ENCODE data around the gene AKT1.

AKT1 gene

DNA sequence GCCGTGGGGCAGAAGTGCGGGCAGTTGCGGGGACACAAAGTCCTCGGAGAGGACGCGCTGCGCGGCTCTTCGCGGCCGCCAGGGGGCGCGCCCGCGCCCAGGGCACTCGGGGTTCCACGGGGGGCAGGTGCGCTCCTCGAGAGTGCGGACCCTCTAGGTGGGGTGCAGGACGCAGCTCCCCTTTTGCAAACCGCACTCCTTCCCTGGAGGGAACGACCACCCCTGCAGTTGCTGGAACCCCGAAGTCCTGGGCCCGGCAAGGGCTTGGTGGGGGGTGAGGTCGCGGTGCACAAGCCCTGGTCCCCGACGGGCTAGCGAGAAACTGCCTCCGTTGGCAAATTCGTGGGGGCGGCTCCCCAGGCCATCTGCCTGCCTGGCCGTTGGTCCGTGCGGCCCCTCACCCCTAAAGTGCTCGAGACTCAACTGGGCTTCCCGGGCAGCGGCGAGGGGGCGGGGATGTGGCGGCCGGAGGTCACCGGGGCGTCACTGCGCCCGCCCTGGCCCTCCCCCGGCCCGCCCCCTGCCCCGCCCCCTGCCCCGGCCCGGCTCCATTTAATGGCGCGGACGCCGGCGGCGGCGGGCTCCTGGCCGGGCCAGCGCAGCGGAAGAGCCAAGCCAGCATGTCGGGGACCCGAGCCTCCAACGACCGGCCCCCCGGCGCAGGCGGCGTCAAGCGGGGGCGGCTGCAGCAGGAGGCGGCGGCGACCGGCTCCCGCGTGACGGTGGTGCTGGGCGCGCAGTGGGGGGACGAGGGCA is 71.7 kb downstream of the AKT1 start, which contains the start of gene ADSS1:
ADSS1 (plus strand) TSS at position 579 of the 756 bp plus-strand sequence; CDS start at position 621, 42 bp downstream.
- DNase-seq (ENCODE audit: extremely low spot score), result peak; percentile 92
- TF ChIP-seq, protein P1, sequence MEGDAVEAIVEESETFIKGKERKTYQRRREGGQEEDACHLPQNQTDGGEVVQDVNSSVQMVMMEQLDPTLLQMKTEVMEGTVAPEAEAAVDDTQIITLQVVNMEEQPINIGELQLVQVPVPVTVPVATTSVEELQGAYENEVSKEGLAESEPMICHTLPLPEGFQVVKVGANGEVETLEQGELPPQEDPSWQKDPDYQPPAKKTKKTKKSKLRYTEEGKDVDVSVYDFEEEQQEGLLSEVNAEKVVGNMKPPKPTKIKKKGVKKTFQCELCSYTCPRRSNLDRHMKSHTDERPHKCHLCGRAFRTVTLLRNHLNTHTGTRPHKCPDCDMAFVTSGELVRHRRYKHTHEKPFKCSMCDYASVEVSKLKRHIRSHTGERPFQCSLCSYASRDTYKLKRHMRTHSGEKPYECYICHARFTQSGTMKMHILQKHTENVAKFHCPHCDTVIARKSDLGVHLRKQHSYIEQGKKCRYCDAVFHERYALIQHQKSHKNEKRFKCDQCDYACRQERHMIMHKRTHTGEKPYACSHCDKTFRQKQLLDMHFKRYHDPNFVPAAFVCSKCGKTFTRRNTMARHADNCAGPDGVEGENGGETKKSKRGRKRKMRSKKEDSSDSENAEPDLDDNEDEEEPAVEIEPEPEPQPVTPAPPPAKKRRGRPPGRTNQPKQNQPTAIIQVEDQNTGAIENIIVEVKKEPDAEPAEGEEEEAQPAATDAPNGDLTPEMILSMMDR (IDR thresholded peaks at IDR 0.05; ENCODE audit: control extremely low read depth, extremely low read depth, low read depth, missing control alignments), result peak; percentile 91
- CTCF ChIA-PET, result interaction anchor here (1.0 to 4.0 kb wide), 6 partner anchors 12 to 46 kb away, joined by 3 to 24 read pairs (median 4); partner anchors contain the start of gene SIVA1
- POLR2A ChIA-PET, result no interaction called here

GRCh38 chr14:104722938-104723650 is 72.5 kb downstream of the AKT1 start:
- TF ChIP-seq, protein P1 (IDR thresholded peaks at IDR 0.05; ENCODE audit: control extremely low read depth, extremely low read depth, low read depth, missing control alignments), result no peak
- CTCF ChIA-PET, result interaction anchor here (0.6 to 4.0 kb wide), 7 partner anchors 13 to 66 kb away, joined by 3 to 24 read pairs (median 3); partner anchors contain the start of gene SIVA1
- DNase-seq (ENCODE audit: extremely low spot score), result no peak
- POLR2A ChIA-PET, result no interaction called here

DNA sequence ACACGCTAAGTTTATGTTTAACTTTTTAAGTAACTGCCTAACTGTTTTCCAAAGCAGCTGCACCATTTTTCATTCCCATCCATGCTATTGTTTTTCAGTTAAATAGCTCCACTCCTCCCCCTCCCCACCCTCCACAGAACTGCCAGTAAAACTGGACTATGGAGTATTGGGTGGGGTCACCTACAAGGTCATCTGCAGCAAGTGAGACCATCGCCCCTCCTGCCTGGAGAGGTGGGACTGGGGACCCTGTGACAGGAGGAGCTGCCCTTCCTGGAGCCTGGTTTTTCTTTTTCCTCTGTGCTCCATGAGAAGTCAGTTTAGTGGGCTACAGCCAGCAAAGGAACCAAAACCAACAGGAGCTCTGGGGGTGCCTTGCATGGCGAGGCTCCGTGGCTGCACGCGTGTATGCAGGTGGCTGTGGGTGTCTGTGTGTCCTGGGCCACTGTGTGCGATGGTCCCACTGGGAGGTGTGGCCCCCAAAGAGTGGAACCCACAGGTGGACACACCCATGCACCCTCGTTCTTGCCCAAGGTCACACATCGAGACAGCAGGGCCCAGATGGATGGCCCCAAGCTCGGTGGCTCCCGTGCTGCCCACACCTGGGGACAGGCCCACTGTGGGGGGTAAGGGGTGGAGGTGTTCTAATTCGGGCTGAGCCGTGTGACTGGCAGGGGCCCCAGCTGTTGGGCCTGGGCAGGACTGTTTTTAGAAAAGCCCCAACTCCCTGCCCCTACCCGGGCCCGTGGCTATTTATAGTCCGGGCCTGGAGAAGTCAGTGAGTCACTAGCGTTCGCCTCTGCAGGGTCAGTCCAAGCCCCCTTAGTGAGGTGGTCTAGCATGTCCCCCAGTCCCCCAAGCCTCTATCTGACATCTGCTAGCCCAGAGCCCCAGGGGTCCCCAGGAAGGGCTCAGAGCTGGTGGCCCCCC is 73.8 kb downstream of the AKT1 start:
- ChIA-PET CTCF (interaction anchor here (1.0 to 1.5 kb wide), 4 partner anchors 10 to 105 kb away, joined by 3 to 9 read pairs (median 4); no protein-coding TSS in a partner anchor), POLR2A (no interaction called here)
- TF ChIP-seq, protein P1 (IDR thresholded peaks at IDR 0.05; ENCODE audit: control extremely low read depth, extremely low read depth, low read depth, missing control alignments), result no peak
- DNase-seq (ENCODE audit: extremely low spot score), result no peak

All from GM10248 (cell line).